Cardiac fibroblast (primary cell): ENCODE measurements around the gene SMAD7.

Experiments
- DNase-seq, 2 donors: peaks; one replicate each; pipeline versions ENCODE4 v3.0.0 to v3.0.0-alpha.2; 2010; ENCODE audit warnings: low read depth in 2 of 2
- H3K4me3 ChIP-seq, 2 donors: replicated peaks in 1 of 2; 1 replicate in 1 of 2; 2 replicates in 1 of 2; pipeline ENCODE4 v1.5.1; 2011; ENCODE audit warnings: low read depth in 2 of 2, low read length in 2 of 2, mild to moderate bottlenecking in 2 of 2, moderate library complexity in 1 of 2
- TF ChIP-seq, protein P1 (sequence below): IDR thresholded peaks from one replicate; pipeline ENCODE4 v1.5.1; 2011; ENCODE audit warnings: low read depth, mild to moderate bottlenecking, low read length, inconsistent platforms

SMAD7 gene

DNA sequence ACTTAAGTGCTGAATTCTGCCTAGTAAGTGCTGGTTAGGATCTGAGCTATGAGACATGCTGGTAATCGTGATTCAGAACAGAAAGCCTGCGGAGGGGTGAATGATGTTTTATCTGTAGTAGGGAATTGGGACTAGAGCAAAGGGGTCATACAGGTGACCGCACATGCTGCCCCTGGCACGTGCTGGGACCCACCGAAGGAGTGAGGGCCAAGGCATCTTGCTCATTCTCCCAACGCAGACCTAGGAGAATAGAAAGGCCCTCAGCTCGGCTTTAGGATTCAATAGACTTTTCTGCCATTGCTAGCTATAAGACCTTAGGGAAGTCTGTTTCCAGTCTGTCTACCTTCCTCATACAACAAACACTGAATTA lies 8.8 kb upstream of the SMAD7 start:
- no peak for DNase-seq

DNA sequence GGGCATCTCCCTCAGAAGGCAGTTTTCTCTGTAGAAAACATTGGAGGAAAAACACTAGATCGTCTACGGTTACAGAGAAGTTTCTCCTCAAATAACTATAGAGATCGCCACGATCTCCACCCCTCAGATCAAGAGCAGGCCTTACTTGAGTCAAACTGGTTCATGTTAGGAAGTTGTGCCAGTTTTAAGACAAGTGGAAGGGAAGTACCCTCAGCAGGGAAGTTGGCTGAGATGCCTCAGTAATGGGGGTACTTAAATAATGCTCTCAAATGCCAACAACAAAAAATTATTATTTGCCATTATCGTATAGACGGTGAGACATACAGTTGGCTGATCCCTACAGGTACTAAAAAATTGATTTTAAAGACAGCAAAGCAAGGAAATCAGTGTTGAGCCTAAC lies 8.2 kb upstream of the SMAD7 start:
- DNase-seq: no peak
- TF ChIP-seq, protein P1, sequence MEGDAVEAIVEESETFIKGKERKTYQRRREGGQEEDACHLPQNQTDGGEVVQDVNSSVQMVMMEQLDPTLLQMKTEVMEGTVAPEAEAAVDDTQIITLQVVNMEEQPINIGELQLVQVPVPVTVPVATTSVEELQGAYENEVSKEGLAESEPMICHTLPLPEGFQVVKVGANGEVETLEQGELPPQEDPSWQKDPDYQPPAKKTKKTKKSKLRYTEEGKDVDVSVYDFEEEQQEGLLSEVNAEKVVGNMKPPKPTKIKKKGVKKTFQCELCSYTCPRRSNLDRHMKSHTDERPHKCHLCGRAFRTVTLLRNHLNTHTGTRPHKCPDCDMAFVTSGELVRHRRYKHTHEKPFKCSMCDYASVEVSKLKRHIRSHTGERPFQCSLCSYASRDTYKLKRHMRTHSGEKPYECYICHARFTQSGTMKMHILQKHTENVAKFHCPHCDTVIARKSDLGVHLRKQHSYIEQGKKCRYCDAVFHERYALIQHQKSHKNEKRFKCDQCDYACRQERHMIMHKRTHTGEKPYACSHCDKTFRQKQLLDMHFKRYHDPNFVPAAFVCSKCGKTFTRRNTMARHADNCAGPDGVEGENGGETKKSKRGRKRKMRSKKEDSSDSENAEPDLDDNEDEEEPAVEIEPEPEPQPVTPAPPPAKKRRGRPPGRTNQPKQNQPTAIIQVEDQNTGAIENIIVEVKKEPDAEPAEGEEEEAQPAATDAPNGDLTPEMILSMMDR: no peak
- no peak overlapping the region for H3K4me3 ChIP-seq

More for the DNA sequence above, 8.8 kb upstream of the SMAD7 start:
- TF ChIP-seq, protein P1: no peak
- no peak overlapping the region for H3K4me3 ChIP-seq

DNA sequence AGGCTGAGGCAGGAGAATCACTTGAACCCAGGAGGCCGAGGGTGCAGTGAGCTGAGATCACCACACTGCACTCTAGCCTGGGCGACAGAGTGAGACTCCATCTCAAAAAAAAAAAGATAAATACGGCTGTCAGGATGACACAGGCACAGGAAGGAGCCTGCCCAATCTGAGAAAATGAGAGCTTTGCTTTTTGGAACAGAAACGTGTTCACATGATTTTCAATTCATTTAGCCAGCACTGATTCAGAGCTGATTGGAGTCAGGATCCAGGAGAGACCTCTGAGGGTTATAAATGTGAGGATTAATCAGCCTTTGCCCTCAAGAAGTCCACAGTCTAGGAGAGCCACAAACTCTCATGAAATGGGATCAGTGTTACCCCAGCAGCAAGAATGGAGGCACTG lies 6.9 kb upstream of the SMAD7 start:
- TF ChIP-seq, protein P1: no peak

DNA sequence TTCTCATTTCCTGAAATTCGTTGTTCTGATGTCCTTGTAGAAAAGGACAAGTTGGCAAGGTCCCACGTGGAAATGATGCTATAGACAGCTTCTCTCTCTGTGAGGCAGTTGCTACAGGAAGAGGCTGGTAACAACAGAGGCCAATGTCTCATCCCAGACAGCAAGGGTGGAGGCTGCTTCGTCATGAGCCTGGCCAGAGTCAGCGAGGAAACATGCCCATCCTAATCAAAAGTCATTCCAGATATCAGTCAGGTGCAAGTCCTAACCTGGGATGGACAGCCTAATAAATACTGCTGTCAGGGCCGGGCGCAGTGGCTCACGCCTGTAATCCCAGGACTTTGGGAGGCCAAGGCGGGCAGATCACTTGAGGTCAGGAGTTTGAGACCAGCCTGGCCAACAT lies 6.4 kb upstream of the SMAD7 start:
- TF ChIP-seq, protein P1: no peak
- no peak overlapping the region for H3K4me3 ChIP-seq
- peak in 1 of 2 donors; percentile 61 for DNase-seq

More for the DNA sequence above, 6.9 kb upstream of the SMAD7 start:
- H3K4me3 ChIP-seq: no peak overlapping the region
- no peak for DNase-seq

DNA sequence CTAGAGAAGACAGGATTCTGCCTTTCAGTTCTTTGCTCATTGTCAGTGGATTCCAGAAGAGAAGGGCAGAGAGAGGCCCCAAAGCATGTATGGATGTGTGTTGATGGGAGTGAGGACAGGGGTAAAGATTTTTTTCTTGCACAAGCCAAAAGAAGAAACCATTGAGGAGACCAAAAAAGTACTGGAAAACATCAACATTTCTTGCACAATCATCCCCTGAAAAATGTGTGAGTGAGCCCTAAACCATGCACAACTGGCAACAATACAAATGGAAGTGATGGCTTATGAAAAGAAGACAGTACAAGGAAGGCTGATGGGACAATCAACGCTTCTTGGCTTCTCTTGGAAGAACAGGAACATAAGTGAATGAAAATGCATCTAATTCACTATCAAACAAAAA lies 5.6 kb upstream of the SMAD7 start:
- H3K4me3 ChIP-seq: no peak overlapping the region
- DNase-seq: peak; percentile 92 to 93
- TF ChIP-seq, protein P1: no peak

DNA sequence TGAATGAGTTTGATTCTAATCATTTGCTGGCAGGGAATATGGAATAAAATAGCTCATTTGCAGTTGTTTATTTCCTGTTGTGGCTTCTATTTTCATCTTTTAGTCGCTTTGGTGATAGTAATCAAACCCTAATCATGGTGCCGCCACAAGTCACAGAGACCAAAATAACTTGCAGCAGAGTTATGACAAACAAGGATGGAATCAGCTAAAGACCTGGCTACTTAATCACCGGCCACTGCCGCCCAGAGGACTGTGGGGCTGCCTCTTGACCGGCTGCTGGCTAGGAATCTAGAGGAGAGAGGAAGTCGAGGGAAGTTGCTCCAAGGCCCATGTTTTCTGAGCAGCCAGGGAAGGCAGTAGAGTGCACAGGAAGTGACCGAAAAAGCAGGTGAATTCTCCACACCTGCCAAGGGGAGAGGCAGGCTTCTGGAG lies 5.1 kb upstream of the SMAD7 start:
- TF ChIP-seq, protein P1: peak; percentile 7
- peak; percentile 72 to 92 for DNase-seq
- no peak overlapping the region for H3K4me3 ChIP-seq
